Mucosa of gallbladder (tissue), 1 donor: Measurements from ENCODE around the gene SSH2. TPM values are rescaled to one million over a fixed set of nuclear protein-coding genes. Genes with fewer than 3 reads are reported as not detected.
A peak's percentile ranks its signal among the peaks of the same experiment; 100 is the strongest.
"Not testable (repeated sequence)": the region's sequence is repeated elsewhere in the genome, so short reads cannot be mapped to it uniquely, and the experiment has no call there.

Experiments used
- DNase-seq: peaks from one replicate; pipeline ENCODE4 v3.0.0-alpha.2; 2020; ENCODE audit warnings: low spot score
- total RNA-seq: library from RNA; stranded (reverse); gene quantifications from one replicate; pipeline ENCODE4 v1.2.1, GENCODE V29; 2021
- donor health status: DM: no; HTN: no; CAD: no.

The SSH2 gene
- total RNA-seq, 1 donor from 2014 or later = 24.8 TPM

GRCh38 chr17:29710891-29711418 is 219.1 kb downstream of the SSH2 start:
- DNase-seq = no peak

GRCh38 chr17:29710520-29710884 is 219.5 kb downstream of the SSH2 start:
- no peak for DNase-seq

GRCh38 chr17:29709866-29710519 is 220.0 kb downstream of the SSH2 start:
- DNase-seq = no peak

- no peak for DNase-seq
These were observed 222.8 kb downstream of the SSH2 start for GRCh38 chr17:29707212-29707571.

- DNase-seq = no peak
These were observed 224.0 kb downstream of the SSH2 start for GRCh38 chr17:29706045-29706431.

GRCh38 chr17:29705386-29705785 is 224.6 kb downstream of the SSH2 start:
- no peak for DNase-seq

- no peak for DNase-seq
These were observed 230.7 kb downstream of the SSH2 start for GRCh38 chr17:29699283-29699682.

- no peak for DNase-seq
These were observed 231.2 kb downstream of the SSH2 start for GRCh38 chr17:29698837-29699236.

GRCh38 chr17:29698019-29698777 is 231.8 kb downstream of the SSH2 start:
- no peak for DNase-seq

GRCh38 chr17:29697371-29697770 is 232.7 kb downstream of the SSH2 start:
- DNase-seq = no peak

GRCh38 chr17:29694918-29695563 is 235.0 kb downstream of the SSH2 start:
- no peak for DNase-seq

GRCh38 chr17:29693751-29694150 is 236.3 kb downstream of the SSH2 start:
- no peak for DNase-seq

GRCh38 chr17:29687596-29687995 is 242.4 kb downstream of the SSH2 start:
- no peak for DNase-seq

- no peak for DNase-seq
These were observed 242.9 kb downstream of the SSH2 start for GRCh38 chr17:29686993-29687590.

GRCh38 chr17:29683481-29683880 is 246.5 kb downstream of the SSH2 start:
- no peak for DNase-seq

- DNase-seq = no peak
These were observed 247.0 kb downstream of the SSH2 start for GRCh38 chr17:29682987-29683386.

- no peak for DNase-seq
These were observed 248.0 kb downstream of the SSH2 start for GRCh38 chr17:29682054-29682453.

- DNase-seq = no peak
These were observed 252.2 kb downstream of the SSH2 start for GRCh38 chr17:29677824-29678223.

GRCh38 chr17:29677221-29677791 is 252.7 kb downstream of the SSH2 start:
- peak; percentile 19 for DNase-seq

GRCh38 chr17:29675961-29676360 is 254.1 kb downstream of the SSH2 start:
- not testable (repeated sequence) for DNase-seq

- DNase-seq = no peak
These were observed 255.7 kb downstream of the SSH2 start for GRCh38 chr17:29674281-29674680.

GRCh38 chr17:29671661-29672060 is 258.4 kb downstream of the SSH2 start:
- DNase-seq = no peak
